NCI-H1417 (cell line): ENCODE measurements around the gene CFD.
"Not testable (repeated sequence)": the region's sequence is repeated elsewhere in the genome, so short reads cannot be mapped to it uniquely, and the experiment has no call there.

Experiments
- DNase-seq, 3 experiments: peaks; one replicate each; lab custom pipeline; 2025; lab: John Stamatoyannopoulos, UW

CFD gene

GRCh38 chr19:858868-859843, at the start of gene CFD:
CFD (plus strand) TSS chr19:859664; CDS start chr19:859690, 26 bp downstream.
- DNase-seq = peak in 2 of 3 experiments; percentile 57 to 58

GRCh38 chr19:810077-810855, 49.2 kb upstream of the CFD start:
- DNase-seq = no peak

GRCh38 chr19:810883-811489, 48.5 kb upstream of the CFD start:
- DNase-seq = no peak

- DNase-seq = no peak
Measured at GRCh38 chr19:811506-812048, 47.9 kb upstream of the CFD start.

- DNase-seq = peak in 1 of 3 experiments; percentile 39
Measured at GRCh38 chr19:812049-812746, 47.3 kb upstream of the CFD start.

- DNase-seq = no peak
Measured at GRCh38 chr19:812747-813218, 46.7 kb upstream of the CFD start.

- no peak for DNase-seq
Measured at GRCh38 chr19:813219-814151, 46.0 kb upstream of the CFD start.

- no peak for DNase-seq
Measured at GRCh38 chr19:814152-815078, 45.0 kb upstream of the CFD start.

- DNase-seq = no peak
Measured at GRCh38 chr19:815079-815774, 44.2 kb upstream of the CFD start.

- no peak for DNase-seq
Measured at GRCh38 chr19:815775-816499, 43.5 kb upstream of the CFD start.

- DNase-seq = no peak
Measured at GRCh38 chr19:816500-816857, 43.0 kb upstream of the CFD start.

GRCh38 chr19:820212-820611, 39.3 kb upstream of the CFD start:
- DNase-seq = not testable (repeated sequence)

GRCh38 chr19:821231-821824, 38.1 kb upstream of the CFD start:
- peak in 2 of 3 experiments; percentile 55 to 57 for DNase-seq

- DNase-seq = peak in 2 of 3 experiments; percentile 77 to 80
Measured at GRCh38 chr19:821825-822503, 37.5 kb upstream of the CFD start, which contains the start of gene PLPPR3. PLPPR3 (minus strand) TSS chr19:821955; CDS start chr19:821559, 396 bp downstream.

GRCh38 chr19:823565-824121, 35.8 kb upstream of the CFD start:
- DNase-seq = no peak

- no peak for DNase-seq
Measured at GRCh38 chr19:824885-825284, 34.6 kb upstream of the CFD start.
